Hair follicle dermal papilla cell (primary cell): Measurements from ENCODE around the gene HAO2. TPM values are rescaled to one million over a fixed set of nuclear protein-coding genes. Genes with fewer than 3 reads are reported as not detected.

Experiments
- small RNA-seq: library from RNA; depleted of rRNA; stranded (forward); fragments of <200 nt; gene quantifications from one replicate; pipeline ENCODE3, GENCODE V24; 2012
- total RNA-seq: library from RNA; depleted of rRNA; stranded (reverse); fragments of >200 nt; gene quantifications from 2 replicates; pipeline ENCODE4 v1.2.3, GENCODE V29; 2012

HAO2 gene
- under 0.01 TPM in 1 of 2 replicates, not detected in the other for total RNA-seq

DNA sequence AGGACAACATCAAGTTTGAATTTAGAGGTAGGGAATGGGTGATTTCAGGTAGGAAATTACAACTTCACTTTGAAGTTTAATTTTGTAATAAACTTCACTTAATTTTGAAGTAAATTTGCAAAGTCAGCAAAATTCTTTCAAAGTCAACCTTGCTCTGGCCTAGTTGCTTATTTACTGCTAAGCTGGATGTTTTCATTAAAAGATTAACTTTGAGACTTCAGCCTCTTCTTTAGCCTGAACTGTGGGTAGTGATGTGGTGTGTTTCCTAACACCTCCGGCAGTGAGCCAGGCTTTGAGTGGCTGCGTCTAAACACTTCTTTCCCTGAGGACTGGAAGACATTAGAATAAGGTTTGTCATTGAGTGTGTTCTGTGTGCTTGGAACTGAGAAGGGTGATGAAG lies at the start of gene HAO2:
Gene HAO2 (plus strand): TSS at position 232 of the 400 bp plus-strand sequence. CDS start 12,301 bp downstream, outside the sequence.

GRCh38 chr1:119414950-119415349 lies 46.4 kb downstream of the HAO2 start, which contains the start of gene HSD3B2:
Gene HSD3B2, plus strand, starts transcription at chr1:119415150. Its CDS starts 270 bp downstream, at chr1:119415420.

Small RNA genes within 50 kb of the gene (small RNA-seq; reads per million reads assigned to genes)
- gene RNU1-75P, result 0.99 reads per million, percentile 18 among the genes with 10 or more reads in this experiment

Other genes starting within 250 kb of the HAO2 start
- 24.4 and 26.0 TPM in 2 replicates for gene WARS2, start 228.1 kb upstream of the HAO2 start, total RNA-seq
- gene HSD3B2, start 46.4 kb downstream of the HAO2 start, total RNA-seq, result not detected in 2 replicates
- gene HSD3B1, start 138.4 kb downstream of the HAO2 start, total RNA-seq, result not detected in 2 replicates